NCI-H1105 (cell line): ENCODE results near the gene MST1.

Experiments used
- DNase-seq: peaks from one replicate; lab custom pipeline; 2025; lab: John Stamatoyannopoulos, UW

Gene MST1

DNA sequence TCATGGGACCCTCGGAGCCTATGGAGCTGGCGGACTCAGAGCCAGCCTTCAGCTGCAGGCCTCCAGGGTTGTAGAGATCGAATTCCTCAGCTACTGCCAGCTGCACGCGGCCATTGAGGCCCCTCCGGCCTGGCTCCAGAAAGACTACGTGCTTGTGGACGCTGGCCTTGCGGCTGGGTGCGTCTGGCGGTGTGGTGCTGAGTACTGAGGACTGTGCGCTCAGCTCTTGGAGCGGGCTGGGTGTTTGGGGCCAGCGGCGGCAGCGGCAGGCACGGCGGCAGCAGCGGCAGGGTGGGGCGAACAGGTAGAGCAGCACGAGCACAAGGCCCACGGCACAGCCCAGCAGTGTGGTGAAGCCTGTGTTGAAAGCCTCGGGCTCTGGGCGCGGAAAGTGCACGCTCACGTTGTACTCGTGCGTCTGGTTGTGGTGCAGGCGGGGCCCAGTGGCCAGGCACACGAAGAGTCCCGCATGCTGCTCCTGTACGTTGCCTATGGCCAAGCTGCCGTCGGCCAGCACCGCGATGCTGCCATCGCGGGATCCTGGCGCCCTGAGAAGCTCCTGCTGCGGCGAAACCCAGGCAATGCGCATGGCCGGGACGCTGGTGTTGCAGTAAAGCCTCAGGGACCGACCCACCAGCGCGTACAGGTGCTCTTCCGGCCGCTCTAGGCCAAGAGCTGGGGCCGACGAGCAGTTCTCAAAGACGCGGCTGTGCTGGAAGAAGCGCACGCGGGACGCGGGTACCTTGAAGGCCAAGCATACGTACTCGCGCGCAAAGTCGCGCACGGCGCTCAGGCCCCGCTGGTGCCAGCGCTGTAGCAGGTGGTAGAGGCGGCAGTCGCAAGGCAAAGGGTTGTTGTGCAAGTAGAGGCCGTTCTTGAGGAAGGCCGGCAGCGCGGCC is 28.9 kb upstream of the MST1 start:
- DNase-seq = peak; percentile 19

DNA sequence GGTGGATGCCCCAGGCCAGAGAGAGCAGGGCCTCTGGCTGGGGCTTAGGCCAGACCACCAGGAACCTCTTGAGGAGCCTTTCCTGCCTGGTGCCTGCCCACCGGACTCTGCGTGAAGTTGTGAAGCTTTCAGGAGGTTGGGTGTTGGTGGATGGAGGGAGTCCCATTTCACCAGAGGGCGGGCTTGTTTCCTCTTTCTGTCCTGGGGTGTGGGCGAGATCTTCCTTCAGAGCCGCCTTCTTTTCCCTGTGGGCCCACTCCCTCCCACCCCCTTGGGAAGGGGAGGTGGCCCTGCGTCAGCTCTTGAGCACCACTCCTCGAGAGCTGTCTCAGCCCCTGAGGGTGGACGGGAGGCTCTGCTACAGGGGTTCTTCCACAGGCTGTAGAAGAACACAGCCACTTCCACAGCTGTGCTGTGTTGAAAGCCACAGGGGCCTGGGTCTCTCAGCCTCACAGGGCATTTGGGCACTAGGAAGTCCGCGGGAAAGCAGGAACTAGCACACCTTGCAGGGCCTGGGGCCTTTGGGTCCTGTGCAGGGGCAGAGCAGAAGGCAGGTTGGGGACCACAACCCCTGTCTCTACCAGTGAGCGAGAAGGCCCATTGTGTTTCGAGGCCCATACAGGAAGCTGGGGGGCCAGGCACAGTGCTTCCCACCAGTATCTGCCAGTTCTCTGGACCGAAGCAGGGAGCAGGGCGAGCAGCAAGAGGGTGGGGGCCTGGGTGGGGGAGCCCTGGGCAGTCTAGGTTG is 28.1 kb upstream of the MST1 start:
- DNase-seq = no peak

DNA sequence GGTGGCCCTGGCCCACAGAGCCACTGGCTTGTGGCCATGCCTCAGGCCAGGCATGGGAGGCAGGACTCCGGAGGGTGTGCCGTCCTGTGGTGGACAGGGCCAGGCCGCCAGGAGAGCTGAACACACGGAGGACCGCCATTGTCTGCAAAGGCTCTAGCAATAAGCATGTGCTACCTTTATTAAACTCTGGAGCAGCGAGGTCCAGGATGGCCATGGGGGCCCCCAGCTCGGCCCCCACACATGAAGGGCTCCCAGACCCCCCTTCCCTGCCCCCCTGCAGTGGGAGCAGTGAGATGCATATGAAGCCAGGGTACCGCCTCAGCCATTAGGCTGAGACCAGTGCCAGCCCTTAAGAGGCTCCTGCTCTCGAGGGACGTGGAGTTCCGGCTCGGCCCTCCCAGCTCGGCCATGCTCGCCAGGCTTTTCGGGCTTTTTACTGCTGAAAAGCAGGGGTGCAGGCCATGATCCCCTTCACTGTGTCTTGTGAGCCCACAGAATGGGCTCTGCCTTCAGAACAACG is 27.5 kb upstream of the MST1 start:
- no peak for DNase-seq

DNA sequence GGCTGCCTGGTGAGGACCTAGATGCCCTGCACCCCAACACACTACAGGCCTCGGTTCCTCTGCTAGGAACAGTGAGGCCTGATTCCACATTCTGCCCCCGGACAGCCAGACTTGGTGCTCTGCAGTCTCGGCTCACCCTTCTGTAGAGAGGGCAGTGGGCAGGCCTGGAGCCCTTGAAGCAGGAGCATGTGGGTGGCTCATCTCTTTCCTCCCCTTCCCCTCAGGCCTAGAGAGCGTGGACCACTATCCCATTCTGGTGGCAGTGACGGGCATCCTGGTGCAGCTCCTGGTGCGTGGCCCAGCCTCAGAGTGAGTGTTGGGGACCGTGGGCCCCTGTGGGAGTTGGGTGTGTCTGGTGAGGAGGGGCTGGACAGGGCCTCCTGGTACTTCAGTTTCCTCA is 26.9 kb upstream of the MST1 start:
- no peak for DNase-seq

DNA sequence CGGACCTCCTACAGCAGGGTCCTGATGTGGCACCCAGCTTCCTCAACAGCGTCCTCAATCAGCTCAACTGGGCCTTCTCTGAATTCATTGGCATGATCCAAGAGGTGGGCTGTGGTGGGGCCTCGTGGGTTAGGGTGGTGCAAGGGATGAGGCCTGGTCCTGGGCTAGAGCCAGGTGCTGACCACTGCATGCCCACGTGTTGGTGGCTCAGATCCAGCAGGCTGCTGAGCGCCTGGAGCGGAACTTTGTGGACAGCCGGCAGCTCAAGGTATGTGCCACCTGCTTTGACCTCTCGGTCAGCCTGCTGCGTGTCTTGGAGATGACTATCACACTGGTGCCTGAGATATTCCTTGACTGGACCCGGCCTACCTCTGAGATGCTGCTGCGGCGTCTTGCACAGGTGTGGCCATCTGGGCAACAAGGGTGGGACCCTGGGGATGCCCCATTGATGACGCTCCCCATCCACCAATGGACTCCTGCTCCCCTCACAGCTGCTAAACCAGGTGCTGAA is 26.4 kb upstream of the MST1 start:
- no peak for DNase-seq

DNA sequence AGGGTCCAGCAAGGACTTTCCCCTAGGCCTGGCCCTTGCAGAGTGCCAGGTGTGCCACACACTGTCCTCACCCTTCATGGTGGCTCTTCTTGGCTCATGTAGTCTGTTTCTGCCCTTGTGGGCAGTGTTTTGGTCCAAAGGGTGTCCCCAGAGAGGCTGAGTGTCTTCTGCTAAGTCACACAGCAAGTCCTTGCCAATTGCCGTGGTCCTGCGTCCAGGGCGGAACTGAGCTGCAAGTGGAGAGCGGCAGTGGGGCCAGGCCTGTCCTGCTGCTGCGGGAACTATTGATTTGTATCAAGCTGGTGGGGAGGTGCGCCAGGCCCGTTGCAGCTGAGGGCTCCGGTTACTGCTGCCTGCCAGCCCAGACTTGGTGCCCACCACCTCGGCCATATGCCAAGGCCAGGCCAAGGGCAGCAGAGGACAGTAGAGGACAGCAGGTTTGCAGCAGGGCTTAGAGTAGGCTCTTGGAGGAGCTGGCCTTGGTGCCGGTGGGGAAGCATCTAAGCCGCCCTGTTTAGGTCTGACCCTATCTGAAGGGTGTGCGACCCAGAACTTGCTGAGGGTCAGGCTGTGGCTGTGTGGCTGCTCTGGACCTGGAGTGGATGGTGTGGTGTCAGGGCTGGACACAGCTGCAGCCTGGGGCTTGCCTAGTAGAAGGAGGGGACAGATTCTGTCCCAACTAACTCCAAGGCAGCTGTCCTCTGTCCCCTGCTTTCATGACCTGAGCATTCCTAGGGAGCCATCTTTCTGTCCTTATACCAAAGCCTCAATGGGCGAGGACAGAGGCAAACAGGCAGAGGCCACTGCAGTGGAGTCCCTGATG is 25.7 kb upstream of the MST1 start:
- no peak for DNase-seq

DNA sequence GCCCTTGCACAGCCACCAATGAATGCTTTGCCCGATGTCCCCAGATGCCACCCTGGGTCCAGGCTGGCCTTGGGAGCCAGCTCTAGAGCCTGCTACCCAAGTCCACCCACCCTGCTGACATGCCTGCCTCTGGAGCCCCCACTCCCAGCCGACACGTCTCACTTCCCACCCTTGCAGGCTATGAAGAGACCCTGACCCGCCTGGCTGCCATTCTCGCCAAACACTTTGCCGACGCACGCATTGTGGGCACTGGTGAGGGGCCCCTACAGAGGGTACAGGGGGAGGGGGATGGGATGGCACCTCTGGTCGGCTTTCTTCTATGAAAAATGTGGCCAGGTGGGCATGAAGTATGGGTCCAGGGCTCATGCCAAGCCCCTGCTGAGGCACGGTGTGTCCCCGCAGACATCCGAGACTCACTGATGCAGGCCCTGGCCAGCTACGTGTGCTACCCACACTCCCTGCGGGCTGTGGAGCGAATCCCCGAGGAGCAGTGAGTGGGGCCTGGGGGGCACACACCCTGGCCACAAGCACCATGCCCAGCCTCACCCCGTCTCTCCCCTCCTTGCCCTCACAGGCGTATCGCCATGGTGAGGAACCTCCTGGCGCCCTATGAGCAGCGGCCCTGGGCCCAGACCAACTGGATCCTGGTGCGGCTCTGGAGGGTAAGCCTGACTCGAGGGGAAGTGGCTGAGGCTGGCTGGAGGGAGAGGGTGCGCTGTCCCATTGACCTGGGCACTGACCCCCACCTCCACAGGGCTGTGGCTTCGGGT is 24.2 kb upstream of the MST1 start:
- DNase-seq = no peak

DNA sequence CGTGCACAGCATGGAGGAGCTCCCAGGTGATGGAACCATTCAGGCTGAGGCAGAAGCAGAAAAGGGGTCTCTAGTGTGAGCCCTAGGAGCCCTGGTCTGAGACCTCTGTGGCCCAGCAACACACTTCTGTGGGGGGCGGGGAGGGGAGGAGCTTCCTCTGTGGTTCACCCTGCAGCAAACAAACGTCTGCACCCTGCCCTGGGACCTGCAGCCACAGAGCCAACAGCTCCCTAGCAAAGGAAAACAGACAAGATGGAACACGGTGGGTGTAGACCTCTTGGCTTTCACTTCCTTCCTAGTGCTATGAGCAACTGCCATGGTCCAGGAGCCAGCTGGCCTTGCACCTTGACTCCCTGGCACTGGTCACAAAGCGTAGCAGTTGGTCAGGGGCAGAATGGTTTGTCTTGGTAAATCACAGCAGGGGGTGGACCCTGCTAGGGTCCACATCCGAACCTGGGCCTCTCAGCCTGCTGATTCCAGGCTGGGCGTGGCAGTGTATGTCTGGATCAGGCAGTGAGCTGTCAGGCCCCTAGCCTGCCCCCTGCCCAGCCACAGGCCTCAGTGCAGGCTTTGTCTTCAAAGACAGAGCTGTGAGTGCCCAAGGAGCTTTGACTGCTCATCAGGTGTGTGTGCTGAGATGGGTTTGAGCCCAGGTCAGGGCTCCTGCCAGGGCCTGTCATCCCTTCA is 23.5 kb upstream of the MST1 start:
- no peak for DNase-seq

DNA sequence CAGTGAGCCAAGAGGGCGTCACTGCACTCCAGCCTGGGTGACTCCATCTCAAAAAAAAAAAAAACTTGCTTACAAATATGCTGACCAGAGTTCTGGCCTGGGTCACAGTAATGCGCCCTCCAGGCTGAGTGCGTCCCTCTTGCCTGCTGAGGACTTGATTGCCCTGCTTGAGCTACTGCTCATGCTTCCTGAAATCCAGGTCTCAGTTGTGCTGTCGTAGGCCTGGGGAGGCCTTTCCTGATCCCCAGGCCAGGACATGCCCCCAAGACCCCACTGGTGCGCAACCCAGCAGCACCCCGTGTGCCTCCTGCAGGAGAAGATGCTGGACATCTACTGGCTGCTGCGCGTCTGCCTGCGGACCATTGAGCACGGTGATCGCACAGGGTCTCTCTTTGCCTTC is 22.9 kb upstream of the MST1 start:
- no peak for DNase-seq

DNA sequence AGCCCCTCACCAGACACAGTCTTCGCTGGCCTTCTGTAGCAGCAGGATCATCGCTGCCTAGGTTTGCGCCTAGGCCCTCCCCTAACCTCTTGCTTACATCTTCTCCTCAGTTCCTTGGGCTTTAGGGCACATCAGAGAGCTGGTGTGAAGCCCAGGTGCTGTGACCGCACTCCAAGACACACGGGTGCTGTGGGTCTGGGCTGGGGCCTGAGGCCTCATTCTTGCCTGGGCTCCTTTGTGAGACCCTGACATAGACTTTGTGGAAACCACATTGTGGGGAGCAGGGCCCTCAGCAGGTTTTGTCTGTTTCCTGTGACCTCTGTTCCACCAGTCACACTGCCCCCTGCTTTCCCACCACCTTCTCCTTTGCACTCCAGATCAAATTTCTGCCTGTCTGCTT is 22.2 kb upstream of the MST1 start:
- no peak for DNase-seq

DNA sequence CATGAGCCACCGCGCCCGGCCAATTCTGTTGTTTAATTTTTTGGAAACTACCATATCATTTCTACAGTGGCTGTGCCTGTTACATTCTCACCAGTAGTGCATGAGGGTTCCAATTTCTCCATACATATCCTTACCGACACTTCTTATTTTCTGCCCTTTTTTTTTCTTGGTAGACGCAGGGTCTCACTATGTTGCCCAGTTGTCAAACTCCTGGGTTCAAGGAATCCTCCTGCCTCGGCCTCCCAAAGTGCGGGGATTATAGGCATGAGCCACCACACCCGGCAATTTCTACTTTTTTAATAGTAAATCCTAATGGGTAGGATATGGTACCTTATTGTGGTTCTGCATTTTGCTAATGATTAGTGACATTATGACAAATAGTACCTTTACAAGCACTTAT is 20.6 kb upstream of the MST1 start:
- DNase-seq = no peak

DNA sequence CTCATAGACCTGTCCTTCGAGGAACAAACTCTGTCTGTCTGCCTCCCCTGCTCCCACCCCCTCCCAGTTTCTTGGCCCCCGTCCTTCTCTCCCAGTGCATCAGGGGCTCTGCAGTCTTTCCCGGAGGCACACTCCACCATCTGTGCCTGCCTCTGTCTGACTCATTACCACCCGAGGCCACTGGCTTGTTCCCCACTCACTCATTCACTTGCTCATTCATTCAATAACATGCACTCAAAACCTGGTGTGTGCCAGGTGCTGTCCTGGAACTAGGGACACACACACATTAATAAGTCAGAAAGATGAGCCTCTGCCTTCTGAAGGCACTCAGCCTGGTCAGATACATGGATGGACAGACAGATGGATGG is 17.8 kb upstream of the MST1 start:
- DNase-seq = no peak

DNA sequence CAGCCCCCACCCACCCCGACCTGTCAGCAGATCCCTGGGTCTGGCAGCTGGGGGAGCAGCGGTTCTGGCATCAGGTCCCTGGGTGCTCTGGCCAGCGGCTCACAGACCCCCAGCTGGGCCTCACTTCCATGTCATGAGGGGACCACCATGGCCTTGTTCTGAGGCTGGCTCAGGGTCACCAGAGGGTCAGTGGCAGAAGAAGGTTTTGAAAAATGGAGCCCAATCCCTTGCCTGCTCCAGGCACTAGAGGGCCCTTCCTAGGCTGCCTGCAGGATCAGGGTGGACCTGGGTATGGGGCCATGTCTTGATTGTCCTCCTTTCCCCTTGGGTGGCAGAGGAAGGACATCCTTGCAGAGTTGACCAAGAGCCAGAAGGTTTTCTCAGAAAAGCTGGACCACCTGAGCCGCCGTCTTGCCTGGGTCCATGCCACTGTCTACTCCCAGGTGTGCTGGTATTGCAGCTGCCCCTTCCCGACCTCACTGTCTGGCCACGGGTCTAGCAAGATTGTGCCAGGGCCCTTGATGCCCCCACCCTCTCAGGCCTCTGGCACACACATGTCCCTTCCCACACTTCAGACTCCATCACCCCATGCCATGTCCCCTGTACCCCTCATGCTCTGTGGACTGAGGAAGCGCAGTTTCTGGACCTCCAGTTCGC is 17.3 kb upstream of the MST1 start:
- no peak for DNase-seq

DNA sequence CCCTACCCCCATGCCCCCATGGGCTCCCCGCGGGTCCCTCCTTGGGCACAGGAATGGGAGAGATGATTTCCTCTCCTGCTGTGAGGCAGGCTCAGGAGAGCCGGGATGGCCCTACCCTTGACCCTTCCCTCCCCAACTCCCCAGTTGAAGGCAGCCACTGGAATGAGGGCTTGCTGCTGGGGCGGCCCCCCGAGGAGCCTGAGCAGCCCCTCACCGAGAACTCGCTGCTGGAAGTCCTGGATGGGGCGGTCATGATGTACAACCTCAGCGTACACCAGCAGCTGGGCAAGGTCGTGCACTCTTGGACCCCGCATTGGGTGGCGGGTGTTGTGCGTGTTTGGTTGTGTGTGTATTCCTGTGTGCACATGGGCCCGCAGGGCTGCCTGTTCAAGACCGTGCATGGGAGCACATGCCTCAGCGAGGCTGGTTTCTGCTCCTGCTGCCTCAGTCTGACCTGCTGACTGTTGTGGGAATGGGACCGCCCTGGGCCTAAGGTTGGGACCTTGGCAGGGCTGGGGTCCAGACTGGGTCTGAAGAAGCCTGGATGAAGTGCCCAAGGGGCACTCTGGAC is 16.2 kb upstream of the MST1 start:
- DNase-seq = no peak

DNA sequence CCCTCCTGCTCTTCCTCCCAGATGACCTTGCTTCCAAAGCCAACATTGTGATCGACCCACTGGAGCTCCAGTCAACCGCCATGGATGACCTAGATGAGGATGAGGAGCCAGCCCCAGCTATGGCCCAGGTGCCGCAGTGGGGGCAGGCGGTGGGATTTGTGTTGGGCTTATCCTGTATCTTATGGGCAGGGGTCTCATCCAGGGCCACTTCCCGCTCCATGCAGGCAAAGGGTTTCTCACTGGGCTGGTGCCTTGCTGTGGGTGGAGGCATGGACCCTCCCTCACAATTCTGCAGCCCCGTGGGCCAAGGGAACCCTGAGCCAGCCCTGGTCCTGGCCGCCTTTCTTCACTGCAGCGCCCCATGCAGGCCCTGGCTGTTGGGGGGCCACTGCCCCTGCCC is 15.4 kb upstream of the MST1 start:
- DNase-seq = no peak

DNA sequence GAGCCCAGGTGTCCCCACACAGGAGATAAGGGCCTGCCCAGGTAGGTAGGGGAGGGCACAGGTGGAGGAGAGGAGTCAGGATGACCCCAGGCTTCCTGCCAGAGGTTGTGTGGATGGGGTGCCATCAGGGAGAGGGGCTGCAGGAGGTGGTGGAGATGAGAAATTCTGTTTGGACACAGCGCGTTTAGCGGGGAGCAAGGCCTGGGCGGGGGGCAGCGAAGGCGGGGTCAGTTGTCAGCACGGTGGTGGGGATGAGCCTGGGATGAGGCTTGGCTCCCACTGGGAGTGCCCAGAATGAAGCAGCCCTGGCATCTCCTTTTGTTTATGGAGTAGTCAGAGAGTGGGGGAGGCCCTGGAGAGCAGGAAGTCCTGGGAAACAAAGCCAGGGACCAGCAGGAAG is 14.7 kb upstream of the MST1 start:
- no peak for DNase-seq

DNA sequence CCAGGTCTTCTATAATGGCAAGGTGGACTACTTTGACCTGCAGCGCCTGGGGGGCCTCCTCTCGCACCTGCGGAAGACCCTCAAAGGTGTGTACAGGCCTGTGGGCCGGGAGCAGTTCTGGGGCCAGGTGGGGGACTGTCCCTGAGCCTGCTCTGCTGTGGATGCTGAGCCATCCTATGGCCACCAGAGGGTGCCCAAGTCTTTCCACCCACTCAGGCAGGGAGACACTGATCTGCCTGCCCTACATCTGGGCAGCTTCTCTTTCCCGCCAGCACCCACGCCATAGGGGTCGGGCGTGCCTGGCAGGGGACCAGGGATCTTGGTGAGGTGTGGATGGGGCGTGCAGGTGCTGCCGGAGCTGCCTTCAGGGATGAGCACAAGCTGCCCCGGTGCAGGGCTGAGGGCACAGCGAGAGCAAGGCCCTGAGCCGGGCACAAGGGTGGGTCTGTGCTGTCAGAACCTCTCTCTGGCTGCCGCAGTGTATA is 14.2 kb upstream of the MST1 start:
- peak; percentile 42 for DNase-seq

DNA sequence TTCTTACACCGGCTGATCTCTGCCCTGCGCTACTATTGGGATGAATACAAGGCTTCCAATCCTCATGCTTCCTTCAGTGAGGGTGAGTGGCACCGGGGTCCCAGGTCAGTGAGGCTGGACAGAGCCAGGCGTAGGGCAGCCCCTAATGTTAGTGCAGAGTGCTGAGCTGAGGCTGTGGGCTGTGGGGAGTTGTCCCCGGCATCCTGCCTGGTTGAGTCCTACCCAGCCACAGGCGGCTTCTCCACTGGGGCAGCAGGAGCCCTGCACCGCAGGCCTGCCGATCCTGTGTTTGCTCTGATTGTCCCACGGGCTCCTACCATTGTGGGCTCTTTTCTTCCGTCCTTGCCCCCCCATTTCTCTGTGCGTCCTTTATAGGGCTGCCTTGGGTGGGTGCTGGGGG is 13.4 kb upstream of the MST1 start:
- no peak for DNase-seq

DNA sequence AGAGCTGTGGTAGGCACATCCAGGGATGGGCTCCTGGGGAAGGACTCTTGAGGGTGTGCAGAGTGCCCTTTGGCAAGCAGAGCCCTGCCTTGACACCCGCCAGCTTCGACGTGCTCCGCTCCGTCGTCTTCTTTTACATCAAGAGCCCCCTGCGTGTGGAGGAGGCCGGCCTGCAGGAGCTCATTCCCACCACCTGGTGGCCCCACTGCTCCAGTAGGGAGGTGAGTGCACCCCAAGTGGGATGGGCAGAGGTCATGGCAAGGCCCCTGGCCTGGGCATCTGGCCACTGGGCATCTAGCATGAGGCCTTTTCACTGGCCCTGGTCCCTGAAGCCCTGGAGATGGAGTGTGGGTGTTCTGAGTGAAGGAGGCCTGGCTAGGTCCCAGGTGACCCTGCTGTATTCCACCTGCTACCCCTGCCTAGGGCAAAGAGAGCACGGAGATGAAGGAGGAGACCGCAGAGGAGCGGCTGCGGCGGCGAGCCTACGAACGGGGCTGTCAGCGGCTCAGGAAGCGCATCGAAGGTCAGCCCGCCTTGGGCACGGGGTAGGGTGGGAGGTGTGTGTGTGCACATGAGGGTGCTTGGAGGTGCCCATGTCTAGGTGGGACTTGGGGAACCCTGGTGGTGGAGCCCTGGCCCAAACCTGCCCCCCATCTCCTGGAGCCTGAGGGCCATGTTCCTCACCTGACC is 12.3 kb upstream of the MST1 start:
- no peak for DNase-seq
